ENCODE measurements around the gene MDM4. TPM values are rescaled to one million over a fixed set of nuclear protein-coding genes. Genes with fewer than 3 reads are reported as not detected.

Gene MDM4
- total RNA-seq, 1 donor from 2014 or later: 58.7 TPM

DNA sequence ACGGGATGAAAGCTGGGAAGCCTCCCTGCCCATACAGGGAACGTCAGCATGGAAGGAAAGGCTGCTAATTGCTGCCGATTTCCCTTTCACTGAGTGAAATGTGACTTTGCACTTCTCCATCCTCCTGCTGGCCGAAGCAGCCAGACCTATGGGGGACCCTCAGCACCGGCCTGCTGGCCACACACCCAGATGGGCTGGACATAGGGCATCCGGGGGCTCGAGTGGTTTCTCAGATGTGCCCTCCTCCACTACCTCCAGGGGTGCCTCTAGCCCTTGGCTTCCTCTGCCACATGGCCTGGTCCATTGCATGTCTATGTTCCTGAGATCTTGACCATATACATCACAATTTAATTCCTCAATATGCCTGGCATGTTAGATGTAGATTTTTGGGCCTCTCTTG is 89.6 kb downstream of the MDM4 start:
- DNase-seq (ENCODE audit: low spot score): no peak

Other genes with a start within 250 kb of the MDM4 start
- 4.3 TPM for gene PLEKHA6, start 156.5 kb upstream of the MDM4 start, total RNA-seq (ENCODE audit: insufficient read depth, low replicate concordance)
- gene PPP1R15B, start 104.6 kb upstream of the MDM4 start, total RNA-seq (ENCODE audit: insufficient read depth, low replicate concordance): 42.4 TPM
- gene PIK3C2B, start 21.6 kb upstream of the MDM4 start, total RNA-seq (ENCODE audit: insufficient read depth, low replicate concordance): 7.7 TPM
- gene LRRN2, start 169.3 kb downstream of the MDM4 start, total RNA-seq (ENCODE audit: insufficient read depth, low replicate concordance): 3.9 TPM

Data from umbilical cord (tissue), 2 donors.